GM12878 (cell line): ENCODE measurements around the gene SPDL1. TPM values are rescaled to one million over a fixed set of nuclear protein-coding genes. Genes with fewer than 3 reads are reported as not detected.
A peak's percentile ranks its signal among the peaks of the same experiment; 100 is the strongest.

Experiments used
- ATAC-seq: fragments of 200-7000 bp; cut with Tn5 transposase; 3 replicates; pipeline ENCODE4 v1.9.1; 2020; ENCODE audit warnings: mild to moderate bottlenecking, moderate library complexity
- BruUV-seq: library from RNA; stranded (reverse); fragments of 400-500 nt; replicated peaks from 2 replicates; lab custom pipeline; 2021; lab: Mats Ljungman, UMichigan
- CTCF ChIA-PET: fragments of 300-600 bp; sonication (Branson Sonifier 250); formaldehyde crosslinking; extraction: SDS; loops from one replicate; lab custom pipeline; 2021; ENCODE audit warnings: inconsistent platforms; lab: Yijun Ruan, JAX
- POLR2A ChIA-PET: fragments of 350-600 bp; formaldehyde crosslinking; extraction: SDS; loops from one replicate; lab custom pipeline; 2021; ENCODE audit warnings: inconsistent platforms; lab: Charles Lee
- RAD21 ChIA-PET: fragments of 300-600 bp; sonication (Branson Sonifier 250); formaldehyde crosslinking; loops from one replicate; lab custom pipeline; 2023; ENCODE audit warnings: antibody characterized with exemption; ENCODE audit not compliant: unreplicated experiment; lab: Charles Lee
- SMC1A ChIA-PET: fragments of 300-600 bp; sonication (Branson Sonifier 250); formaldehyde crosslinking; loops from one replicate; lab custom pipeline; 2023; ENCODE audit not compliant: unreplicated experiment, uncharacterized antibody; lab: Charles Lee
- DNase-seq: peaks from one replicate; pipeline ENCODE4 v3.0.0-alpha.2; 2011; ENCODE audit warnings: low read depth, low spot score
- FAIRE-seq: peaks from 3 replicates; lab custom pipeline; 2011; peaks lifted over from hg19 to GRCh38; lab: Jason Lieb, UNC
- H2AFZ ChIP-seq: 2 replicates; pipeline ENCODE4 v1.6.0; 2011; ENCODE audit warnings: low read depth, low read length, control low read depth; ENCODE audit not compliant: control insufficient read depth
- H3K27ac ChIP-seq: 2 replicates; pipeline ENCODE4 v1.5.1; 2011; ENCODE audit warnings: control low read depth; ENCODE audit not compliant: control insufficient read depth, insufficient read depth
- H3K27me3 ChIP-seq, 2 experiments: replicated peaks in 1 of 2; 2 replicates each; pipeline versions ENCODE4 v1.6.0 to v1.6.1; 2011; ENCODE audit warnings: low read length in 1 of 2; ENCODE audit not compliant: control insufficient read depth in 2 of 2, insufficient read depth in 2 of 2
- H3K36me3 ChIP-seq, 2 experiments: 2 replicates each; pipeline ENCODE4 v1.5.1; 2011; ENCODE audit warnings: low read length in 1 of 2; ENCODE audit not compliant: control insufficient read depth in 2 of 2, insufficient read depth in 2 of 2
- H3K4me1 ChIP-seq: 2 replicates; pipeline ENCODE4 v1.6.1; 2011; ENCODE audit warnings: mild to moderate bottlenecking, low read length, moderate library complexity, mixed read lengths; ENCODE audit not compliant: control insufficient read depth, insufficient read depth
- H3K4me2 ChIP-seq: 2 replicates; pipeline ENCODE4 v1.6.0; 2011; ENCODE audit warnings: control low read depth; ENCODE audit not compliant: control insufficient read depth, insufficient read depth
- H3K4me3 ChIP-seq: fragments of 200-600 bp; sonication (generic); 2 replicates; pipeline ENCODE4 v1.5.1; 2016
- H3K79me2 ChIP-seq: 2 replicates; pipeline ENCODE4 v1.6.0; 2011; ENCODE audit warnings: low read length; ENCODE audit not compliant: control insufficient read depth, insufficient read depth
- H3K9ac ChIP-seq: 2 replicates; pipeline ENCODE4 v1.8.0; 2011; ENCODE audit warnings: low read length, control low read depth, mixed read lengths; ENCODE audit not compliant: control insufficient read depth, insufficient read depth
- H3K9me3 ChIP-seq: replicated peaks from 3 replicates; pipeline ENCODE4 v1.5.1; 2011; ENCODE audit warnings: mild to moderate bottlenecking, low read length; ENCODE audit not compliant: control insufficient read depth, insufficient read depth
- H4K20me1 ChIP-seq: 2 replicates; pipeline ENCODE4 v1.6.0; 2011; ENCODE audit not compliant: control insufficient read depth, insufficient read depth
- BHLHE40 ChIP-seq, 2 experiments: fragments of 450-650 bp in 1 of 2; IDR thresholded peaks; 2 replicates each; pipeline ENCODE4 v1.6.1; 2011 to 2017; ENCODE audit warnings: low read depth in 2 of 2, borderline replicate concordance in 1 of 2, improper control_type of control experiment in 1 of 2, low read length in 1 of 2, mild to moderate bottlenecking in 1 of 2
- CREB1 ChIP-seq: IDR thresholded peaks from 2 replicates; pipeline ENCODE4 v1.6.1; 2012; ENCODE audit warnings: low read depth, mild to moderate bottlenecking, inconsistent platforms
- CTCF ChIP-seq, 3 experiments: IDR thresholded peaks in 2 of 3; conservative IDR thresholded peaks in 1 of 3; 2 replicates each; pipeline ENCODE4 v1.5.1; 2011; ENCODE audit warnings: low read depth in 3 of 3, low read length in 3 of 3, mild to moderate bottlenecking in 3 of 3, control low read depth in 2 of 3, moderate library complexity in 2 of 3, inconsistent platforms in 1 of 3, mixed read lengths in 1 of 3; ENCODE audit not compliant: control insufficient read depth in 2 of 3, insufficient read depth in 1 of 3; ENCODE audit errors: extremely low read depth in 1 of 3
- EED ChIP-seq: sonication (generic); IDR thresholded peaks from 2 replicates; pipeline ENCODE4 v1.6.1; 2016; ENCODE audit warnings: antibody characterized with exemption, low read depth
- FOS ChIP-seq: IDR thresholded peaks from 3 replicates; pipeline ENCODE4 v1.6.1; 2011; ENCODE audit warnings: borderline replicate concordance; ENCODE audit not compliant: insufficient read length; ENCODE audit errors: extremely low read depth
- GABPA ChIP-seq: IDR thresholded peaks from 2 replicates; pipeline ENCODE4 v1.6.1; 2014; ENCODE audit warnings: antibody characterized with exemption, low read depth, mild to moderate bottlenecking, inconsistent platforms
- GATAD2B ChIP-seq: fragments of 450-650 bp; conservative IDR thresholded peaks from 2 replicates; pipeline ENCODE4 v1.6.1; 2017; ENCODE audit warnings: low read depth, mild to moderate bottlenecking, moderate library complexity
- MXI1 ChIP-seq: fragments of 150-350 bp; IDR thresholded peaks from 2 replicates; pipeline ENCODE4 v1.6.1; 2011; ENCODE audit warnings: low read depth, mild to moderate bottlenecking, inconsistent platforms, low read length, improper control_type of control experiment
- MYC ChIP-seq: IDR thresholded peaks from 2 replicates; pipeline ENCODE4 v1.6.1; 2011; ENCODE audit warnings: mild to moderate bottlenecking, low read length, moderate library complexity, inconsistent platforms; ENCODE audit not compliant: insufficient read depth, insufficient replicate concordance, insufficient read length, severe bottlenecking
- NFYB ChIP-seq: IDR thresholded peaks from 2 replicates; pipeline ENCODE4 v1.6.1; 2011; ENCODE audit warnings: low read depth, mild to moderate bottlenecking, low read length, improper control_type of control experiment, moderate library complexity; ENCODE audit not compliant: insufficient read depth
- NR2F1 ChIP-seq: fragments of 450-650 bp; conservative IDR thresholded peaks from 2 replicates; pipeline ENCODE4 v1.6.1; 2017; ENCODE audit warnings: mild to moderate bottlenecking
- RAD21 ChIP-seq: IDR thresholded peaks from 2 replicates; pipeline ENCODE4 v1.6.1; 2011; ENCODE audit warnings: mild to moderate bottlenecking, low read depth, low read length, moderate library complexity; ENCODE audit not compliant: insufficient read depth
- SIX5 ChIP-seq: IDR thresholded peaks from 2 replicates; pipeline ENCODE4 v1.6.1; 2011; ENCODE audit warnings: mild to moderate bottlenecking, low read depth, low read length, moderate library complexity; ENCODE audit not compliant: severe bottlenecking
- SMC3 ChIP-seq: IDR thresholded peaks from 2 replicates; pipeline ENCODE4 v1.6.1; 2011; ENCODE audit warnings: low read length, improper control_type of control experiment, borderline replicate concordance
- SP1 ChIP-seq: IDR thresholded peaks from one replicate; pipeline ENCODE4 v1.6.1; 2011; ENCODE audit warnings: low read depth, low read length
- TCF3 ChIP-seq: IDR thresholded peaks from 2 replicates; pipeline ENCODE4 v1.6.1; 2012; ENCODE audit warnings: low read depth, mild to moderate bottlenecking, low read length, borderline replicate concordance; ENCODE audit not compliant: insufficient read depth
- ZNF622 ChIP-seq: fragments of 450-650 bp; IDR thresholded peaks from 2 replicates; pipeline ENCODE4 v1.6.1; 2017; ENCODE audit warnings: mild to moderate bottlenecking, inconsistent platforms
- WGBS: methylation state at CpG from one replicate; pipeline ENCODE4 v1.1.6; 2016; ENCODE audit warnings: low lambda C conversion rate; ENCODE audit not compliant: insufficient replicate concordance, insufficient coverage; ENCODE audit errors: missing lambda C conversion rate; 5-methylcytosine and 5-hydroxymethylcytosine counted together
- in situ Hi-C: fragments of 300-500 bp; cut with MboI; formaldehyde crosslinking; loops from 9 replicates; pipeline ENCODE4 v1.14.3; 2018; ENCODE audit warnings: mixed read lengths
- intact Hi-C: fragments of 100-400 bp; cut with micrococcal nuclease; formaldehyde crosslinking; loops from one replicate; pipeline ENCODE4 v1.14.2; 2022; ENCODE audit not compliant: unreplicated experiment
- polyA plus RNA-seq, 11 experiments: library from polyadenylated mRNA; depleted of rRNA in 4 of 11; unstranded in 6 of 11; stranded (reverse) in 5 of 11; fragments of >200 nt; fragmentation: Nextera tagmentation in 4 of 11; fragmentation: Illumina TruSeq in 1 of 11; extraction: Ambion mirVana in 4 of 11; extraction: Trizol in 1 of 11; gene quantifications; 1 replicate in 1 of 11; 2 replicates in 10 of 11; pipeline versions ENCODE4 v1.2.1 to v1.2.3, GENCODE V29; 2011 to 2016; ENCODE audit warnings: inconsistent platforms in 2 of 11, missing spikeins in 2 of 11, low read depth in 1 of 11
- total RNA-seq, 4 experiments: library from RNA; depleted of rRNA in 3 of 4; stranded (reverse); fragments of >200 nt in 3 of 4; fragmentation: Illumina TruSeq in 1 of 4; extraction: Trizol in 1 of 4; gene quantifications; 2 replicates each; pipeline versions ENCODE4 v1.2.1 to v1.2.3, GENCODE V29; 2013 to 2021

SPDL1 gene
- total and polyA plus RNA-seq, 10 of the 15 experiments (the other 5 are each of a cell fraction or from before 2014, with no cell fraction given), result 34.2 to 69.9 (median 46.0) TPM

- Histone ChIP-seq H3K27me3 (peaks cover 1 to 3% of the 10 kb centered on the region in 2 experiments; a peak in 1 of 4 replicates), H3K4me3 (no peak overlapping the region), H3K27ac (no peak overlapping the region), H2AFZ (no peak overlapping the region), H3K79me2 (no peaks in the 10 kb centered on the region), H3K36me3 (no peaks in the 10 kb centered on the region), H3K9me3 (no peaks in the 10 kb centered on the region), H3K4me1 (no peaks in the 10 kb centered on the region), H3K9ac (no peak overlapping the region), H3K4me2 (no peak overlapping the region), H4K20me1 (no peaks in the 10 kb centered on the region)
- FAIRE-seq, result no peak
- POLR2A ChIA-PET, result no interaction called here
- in situ Hi-C loops (no loop called here), intact Hi-C loops (loop anchor here (5.0 kb wide), 1 partner anchor 246 kb away; the partner anchor contains the start of gene SLIT3)
- CTCF ChIA-PET, result interaction anchor here (1.0 to 3.0 kb wide), 4 partner anchors 9 to 561 kb away, joined by 3 to 16 read pairs (median 4); no protein-coding TSS in a partner anchor
- RAD21 ChIA-PET, result no interaction called here
- SMC1A ChIA-PET, result interaction anchor here (0.9 kb wide), 1 partner anchor 561 kb away, joined by 4 read pairs; no protein-coding TSS in a partner anchor
- WGBS, result 44% methylated on average over 1 of the region's 1 CpG
- TF ChIP-seq FOS (no peak), SMC3 (peak; percentile 31; the same call in 1 of the 2 replicates), NR2F1 (no peak), CREB1 (no peak), GATAD2B (no peak), EED (no peak), SIX5 (no peak), SP1 (no peak), CTCF (IDR thresholded peaks at IDR 0.05 in 2 of 3, conservative IDR thresholded peaks at IDR 0.05 in 1 of 3; ENCODE audit: control insufficient read depth in 2 of 3, extremely low read depth in 1 of 3, insufficient read depth in 1 of 3, low read depth in 3 of 3, low read length in 3 of 3) (peak in 1 of 3 experiments; percentile 46; a peak in 1 of 6 replicates), ZNF622 (no peak), NFYB (no peak), MYC (no peak), TCF3 (no peak), RAD21 (peak; percentile 66), MXI1 (no peak), GABPA (no peak), BHLHE40 (IDR thresholded peaks at IDR 0.05; ENCODE audit: borderline replicate concordance in 1 of 2, low read depth in 2 of 2, low read length in 1 of 2) (no peak)
- no peak for DNase-seq
- no TSS peak for BruUV-seq
- ATAC-seq, result peak; percentile 47
These were observed 35.3 kb upstream of the SPDL1 start for GRCh38 chr5:169548315-169548714.
